Measurements from ENCODE around the gene MICAL3.

The MICAL3 gene

DNA sequence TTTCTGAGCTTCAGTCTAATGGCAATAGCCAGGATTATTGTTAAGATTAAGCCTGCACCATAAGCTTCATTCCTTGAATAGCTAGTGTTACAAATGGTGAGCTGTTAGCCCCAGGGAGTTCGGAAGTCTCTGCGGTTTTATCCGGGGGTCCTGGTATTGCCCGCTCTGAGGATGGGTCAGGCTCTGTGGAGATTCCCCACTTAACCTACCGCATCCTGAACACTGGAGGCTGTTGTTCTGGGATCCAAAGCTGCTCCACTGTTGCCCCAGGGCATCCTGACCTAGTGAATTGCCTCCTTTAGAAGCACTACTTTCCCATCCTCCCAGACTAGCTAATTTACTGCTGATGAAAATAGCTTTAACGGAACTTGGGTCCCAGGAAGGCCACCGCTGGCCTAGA lies 38.9 kb upstream of the MICAL3 start:
- H3K4me3 ChIP-seq (ENCODE audit: low read depth, low read length) = no peak overlapping the region
- TF ChIP-seq, protein P1, sequence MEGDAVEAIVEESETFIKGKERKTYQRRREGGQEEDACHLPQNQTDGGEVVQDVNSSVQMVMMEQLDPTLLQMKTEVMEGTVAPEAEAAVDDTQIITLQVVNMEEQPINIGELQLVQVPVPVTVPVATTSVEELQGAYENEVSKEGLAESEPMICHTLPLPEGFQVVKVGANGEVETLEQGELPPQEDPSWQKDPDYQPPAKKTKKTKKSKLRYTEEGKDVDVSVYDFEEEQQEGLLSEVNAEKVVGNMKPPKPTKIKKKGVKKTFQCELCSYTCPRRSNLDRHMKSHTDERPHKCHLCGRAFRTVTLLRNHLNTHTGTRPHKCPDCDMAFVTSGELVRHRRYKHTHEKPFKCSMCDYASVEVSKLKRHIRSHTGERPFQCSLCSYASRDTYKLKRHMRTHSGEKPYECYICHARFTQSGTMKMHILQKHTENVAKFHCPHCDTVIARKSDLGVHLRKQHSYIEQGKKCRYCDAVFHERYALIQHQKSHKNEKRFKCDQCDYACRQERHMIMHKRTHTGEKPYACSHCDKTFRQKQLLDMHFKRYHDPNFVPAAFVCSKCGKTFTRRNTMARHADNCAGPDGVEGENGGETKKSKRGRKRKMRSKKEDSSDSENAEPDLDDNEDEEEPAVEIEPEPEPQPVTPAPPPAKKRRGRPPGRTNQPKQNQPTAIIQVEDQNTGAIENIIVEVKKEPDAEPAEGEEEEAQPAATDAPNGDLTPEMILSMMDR (IDR thresholded peaks at IDR 0.05; ENCODE audit: low read depth, low read length) = no peak

GRCh38 chr22:18062421-18062820 lies 38.1 kb upstream of the MICAL3 start:
- TF ChIP-seq, protein P1 (IDR thresholded peaks at IDR 0.05; ENCODE audit: low read depth, low read length) = no peak
- H3K4me3 ChIP-seq (ENCODE audit: low read depth, low read length) = no peak overlapping the region

GRCh38 chr22:18060646-18061620 lies 36.6 kb upstream of the MICAL3 start:
- TF ChIP-seq, protein P1 (IDR thresholded peaks at IDR 0.05; ENCODE audit: low read depth, low read length) = no peak
- H3K4me3 ChIP-seq (ENCODE audit: low read depth, low read length) = no peak overlapping the region

DNA sequence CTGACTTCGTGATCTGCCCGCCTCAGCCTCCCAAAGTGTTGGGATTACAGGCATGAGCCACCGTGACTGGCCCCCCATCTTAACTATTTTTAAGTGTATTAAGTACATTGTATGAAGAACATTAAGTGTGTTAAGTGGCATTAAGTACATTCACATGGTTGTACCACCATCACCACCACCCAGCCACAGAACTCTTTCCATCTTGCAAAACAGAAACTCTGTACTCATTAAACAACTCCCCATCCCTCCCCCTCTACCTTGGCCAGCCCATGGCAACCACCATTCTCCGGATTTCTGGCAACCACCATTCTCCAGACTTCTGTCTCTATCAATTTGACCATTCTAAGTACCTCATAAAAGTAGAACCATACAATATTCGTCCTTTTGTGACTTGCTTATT lies 35.6 kb upstream of the MICAL3 start:
- no peak overlapping the region for H3K4me3 ChIP-seq (ENCODE audit: low read depth, low read length)
- TF ChIP-seq, protein P1 (IDR thresholded peaks at IDR 0.05; ENCODE audit: low read depth, low read length) = no peak

DNA sequence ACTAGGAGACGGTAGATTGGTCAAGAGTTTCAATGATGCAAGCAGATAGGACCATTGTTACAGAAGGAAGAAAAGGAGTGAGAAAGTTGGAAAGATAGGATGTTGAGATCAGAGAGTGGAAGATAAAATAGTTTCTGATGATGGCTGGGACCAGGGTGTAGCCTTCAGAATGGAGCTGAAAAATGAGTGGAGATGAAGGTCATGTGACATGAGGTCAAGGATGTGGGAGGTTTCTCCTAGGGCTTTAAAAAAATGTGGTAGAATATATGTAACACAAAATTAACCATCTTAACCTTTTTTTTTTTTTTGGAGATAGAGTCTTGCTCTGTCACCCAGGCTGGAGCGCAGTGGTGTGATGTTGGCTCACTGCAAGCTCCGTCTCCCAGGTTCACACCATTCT lies 35.1 kb upstream of the MICAL3 start:
- TF ChIP-seq, protein P1 (IDR thresholded peaks at IDR 0.05; ENCODE audit: low read depth, low read length) = no peak
- no peak overlapping the region for H3K4me3 ChIP-seq (ENCODE audit: low read depth, low read length)

GRCh38 chr22:18059094-18059417 lies 34.7 kb upstream of the MICAL3 start:
- no peak overlapping the region for H3K4me3 ChIP-seq (ENCODE audit: low read depth, low read length)
- TF ChIP-seq, protein P1 (IDR thresholded peaks at IDR 0.05; ENCODE audit: low read depth, low read length) = no peak

DNA sequence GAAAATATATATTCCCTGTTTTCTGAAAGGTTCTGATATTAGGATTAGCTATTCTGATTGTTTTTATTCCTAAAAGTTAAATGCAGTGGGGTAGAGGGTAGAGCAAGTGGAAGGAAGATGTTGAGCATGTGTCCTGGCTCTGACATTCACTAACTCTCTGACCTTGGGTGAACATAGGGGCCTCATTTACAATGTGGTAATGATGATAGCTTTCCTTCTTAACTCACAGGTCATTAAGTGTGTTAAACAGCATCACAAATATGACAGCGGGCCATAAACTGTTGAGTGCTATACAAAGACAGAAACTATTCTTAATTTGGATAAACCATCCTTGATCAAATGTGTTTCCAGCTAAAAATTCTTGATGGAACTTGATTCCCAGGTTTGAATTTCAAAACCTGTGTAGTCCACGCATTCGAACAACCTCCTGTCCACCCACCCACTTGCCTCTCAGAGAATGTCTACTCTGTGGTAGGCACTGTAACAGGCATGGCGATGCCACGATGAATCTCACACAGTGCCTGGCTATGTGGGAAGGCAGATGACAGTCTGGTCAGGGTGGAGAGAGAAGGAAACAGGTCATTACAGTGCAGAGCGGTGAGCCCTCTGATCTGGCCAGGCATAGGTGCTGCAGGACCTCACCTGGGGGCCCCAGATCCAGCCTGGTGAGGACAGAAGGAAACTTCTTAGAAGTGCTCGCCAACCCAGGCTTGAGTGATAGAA lies 34.2 kb upstream of the MICAL3 start:
- H3K4me3 ChIP-seq (ENCODE audit: low read depth, low read length) = no peak overlapping the region
- TF ChIP-seq, protein P1 (IDR thresholded peaks at IDR 0.05; ENCODE audit: low read depth, low read length) = no peak

Data from WI38 (cell line).